HTERT RPE-1 (cell line): ENCODE data around the gene PRKAB2.
"Not testable (repeated sequence)": the region's sequence is repeated elsewhere in the genome, so short reads cannot be mapped to it uniquely, and the experiment has no call there.

Experiments used
- in situ Hi-C: fragments of 300-500 bp; cut with MboI; formaldehyde crosslinking; loops from 4 replicates; pipeline ENCODE4 v1.14.3; 2020; ENCODE audit warnings: low sequenced_read_pairs

Gene PRKAB2

GRCh38 chr1:147177611-147178380, 5.5 kb upstream of the PRKAB2 start:
- in situ Hi-C loops = no loop called here

- in situ Hi-C loops = no loop called here
Measured at GRCh38 chr1:147171399-147172167, 687 bp downstream of the PRKAB2 start.

- in situ Hi-C loops = no loop called here
Measured at GRCh38 chr1:147169840-147170674, 2.2 kb downstream of the PRKAB2 start.

GRCh38 chr1:147169171-147169570, 3.1 kb downstream of the PRKAB2 start:
- in situ Hi-C loops = no loop called here

- in situ Hi-C loops = no loop called here
Measured at GRCh38 chr1:147168626-147169058, 3.6 kb downstream of the PRKAB2 start.

GRCh38 chr1:147167365-147167764, 4.9 kb downstream of the PRKAB2 start:
- in situ Hi-C loops = no loop called here

GRCh38 chr1:147163019-147163418, 9.3 kb downstream of the PRKAB2 start:
- in situ Hi-C loops = no loop called here

GRCh38 chr1:147162093-147162492, 10.2 kb downstream of the PRKAB2 start:
- in situ Hi-C loops = no loop called here

- in situ Hi-C loops = not testable (repeated sequence)
Measured at GRCh38 chr1:147157116-147157515, 15.2 kb downstream of the PRKAB2 start.

GRCh38 chr1:147156642-147157041, 15.6 kb downstream of the PRKAB2 start:
- in situ Hi-C loops = no loop called here

GRCh38 chr1:147152772-147153171, 19.5 kb downstream of the PRKAB2 start:
- in situ Hi-C loops = no loop called here

GRCh38 chr1:147151244-147151643, 21.0 kb downstream of the PRKAB2 start:
- in situ Hi-C loops = no loop called here

- in situ Hi-C loops = no loop called here
Measured at GRCh38 chr1:147142886-147143285, 29.4 kb downstream of the PRKAB2 start.

- in situ Hi-C loops = not testable (repeated sequence)
Measured at GRCh38 chr1:147130721-147131120, 41.5 kb downstream of the PRKAB2 start.

- in situ Hi-C loops = no loop called here
Measured at GRCh38 chr1:147129116-147129873, 43.0 kb downstream of the PRKAB2 start.

- in situ Hi-C loops = no loop called here
Measured at GRCh38 chr1:147124266-147124665, 48.0 kb downstream of the PRKAB2 start.

- in situ Hi-C loops = no loop called here
Measured at GRCh38 chr1:147117109-147117508, 55.2 kb downstream of the PRKAB2 start.

GRCh38 chr1:147115496-147115895, 56.8 kb downstream of the PRKAB2 start:
- in situ Hi-C loops = no loop called here

GRCh38 chr1:147115079-147115478, 57.2 kb downstream of the PRKAB2 start:
- in situ Hi-C loops = not testable (repeated sequence)

- in situ Hi-C loops = not testable (repeated sequence)
Measured at GRCh38 chr1:147114353-147114752, 57.9 kb downstream of the PRKAB2 start.
